Activated CD4-positive, alpha-beta T cell treated with anti-CD3 and anti-CD28 coated beads for 24 hours (primary cell): Measurements from ENCODE around the gene DNAJC18.
"Not testable (repeated sequence)": the region's sequence is repeated elsewhere in the genome, so short reads cannot be mapped to it uniquely, and the experiment has no call there.

Source experiments
- DNase-seq, 2 donors: peaks; one replicate each; pipeline ENCODE4 v3.0.0-alpha.2; 2020; ENCODE audit warnings: low read depth in 2 of 2

The DNAJC18 gene

GRCh38 chr5:139461176-139461575 is 21.9 kb upstream of the DNAJC18 start:
- no peak for DNase-seq

GRCh38 chr5:139460455-139460854 is 21.1 kb upstream of the DNAJC18 start:
- DNase-seq = no peak

- no peak for DNase-seq
These were observed 20.2 kb upstream of the DNAJC18 start for GRCh38 chr5:139459451-139459934.

GRCh38 chr5:139458580-139459407 is 19.5 kb upstream of the DNAJC18 start:
- DNase-seq = peak in 1 of 2 donors; percentile 53

- DNase-seq = no peak
These were observed 18.5 kb upstream of the DNAJC18 start for GRCh38 chr5:139457653-139458306.

- no peak for DNase-seq
These were observed 17.9 kb upstream of the DNAJC18 start for GRCh38 chr5:139457241-139457640.

- DNase-seq = no peak
These were observed 17.5 kb upstream of the DNAJC18 start for GRCh38 chr5:139456776-139457175.

GRCh38 chr5:139454568-139455290 is 15.4 kb upstream of the DNAJC18 start:
- DNase-seq = no peak

GRCh38 chr5:139453683-139454567 is 14.6 kb upstream of the DNAJC18 start:
- no peak for DNase-seq

- no peak for DNase-seq
These were observed 12.7 kb upstream of the DNAJC18 start for GRCh38 chr5:139451878-139452660.

- DNase-seq = no peak
These were observed 11.9 kb upstream of the DNAJC18 start for GRCh38 chr5:139451176-139451575.

- no peak for DNase-seq
These were observed 7.8 kb upstream of the DNAJC18 start for GRCh38 chr5:139446956-139447779.

GRCh38 chr5:139445325-139446170 is 6.2 kb upstream of the DNAJC18 start:
- DNase-seq = no peak

- DNase-seq = no peak
These were observed 4.6 kb upstream of the DNAJC18 start for GRCh38 chr5:139443831-139444453.

- not testable (repeated sequence) for DNase-seq
These were observed 1.1 kb upstream of the DNAJC18 start for GRCh38 chr5:139440416-139440815.

- DNase-seq = no peak
These were observed 665 bp downstream of the DNAJC18 start for GRCh38 chr5:139438707-139439012.

- no peak for DNase-seq
These were observed 3.6 kb downstream of the DNAJC18 start for GRCh38 chr5:139435676-139436075.

- no peak for DNase-seq
These were observed 7.6 kb downstream of the DNAJC18 start for GRCh38 chr5:139431706-139432105.
